ENCODE measurements around the gene SERTAD4.

SERTAD4 gene

DNA sequence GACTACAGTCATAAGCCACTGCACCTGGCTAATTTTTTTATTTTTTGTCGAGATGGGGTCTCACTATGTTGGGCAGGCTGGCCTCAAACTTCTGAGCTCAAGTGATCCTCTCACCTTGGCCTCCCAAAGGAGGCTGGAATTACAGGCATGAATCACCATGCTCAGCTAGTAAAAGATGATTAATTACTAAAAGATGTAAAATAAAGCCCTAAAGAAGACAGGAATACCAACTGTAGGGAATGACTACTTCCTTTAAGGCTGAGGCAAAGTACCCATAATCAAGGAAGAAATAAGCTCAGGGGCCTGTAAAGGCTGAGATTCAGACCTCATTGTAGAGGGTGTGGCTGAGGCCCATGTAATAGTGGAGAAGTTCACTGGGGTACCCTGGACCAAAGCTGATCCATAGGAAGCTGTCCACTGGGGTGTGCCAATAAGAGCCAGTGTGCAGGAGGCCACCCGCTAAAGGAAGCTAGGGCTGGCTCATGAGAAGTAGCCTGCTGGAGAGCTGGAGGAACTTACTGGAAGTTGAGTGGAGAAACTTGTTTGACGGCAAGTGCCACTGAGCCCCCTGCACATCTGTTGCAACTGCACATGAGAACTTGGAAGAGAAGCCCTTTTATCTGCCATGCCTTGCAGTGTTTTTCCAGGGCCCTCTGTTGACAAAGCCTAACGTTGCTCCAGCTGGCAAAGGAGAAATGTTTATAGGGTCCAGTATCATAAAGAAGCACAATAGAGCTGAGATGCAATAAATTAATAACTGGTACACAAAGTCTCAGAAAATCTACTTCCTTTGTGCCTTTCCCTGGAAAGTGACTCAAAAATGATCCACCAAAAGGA is 17.8 kb upstream of the SERTAD4 start:
- no peaks in the 10 kb centered on the region for H3K9me3 ChIP-seq (ENCODE audit: control insufficient read depth, low read length)
- no peak overlapping the region for H3K9ac ChIP-seq (ENCODE audit: low read length)
- no peaks in the 10 kb centered on the region for H3K27me3 ChIP-seq (ENCODE audit: control insufficient read depth, insufficient read depth, low read length)
- no peaks in the 10 kb centered on the region for H3K4me1 ChIP-seq (ENCODE audit: control insufficient read depth, insufficient read depth, low read length)
- no peak overlapping the region for H3K4me3 ChIP-seq (ENCODE audit: low read length)
- no peaks in the 10 kb centered on the region for H3K36me3 ChIP-seq (ENCODE audit: control insufficient read depth, insufficient read depth, low read length)

GRCh38 chr1:210217482-210217881 is 15.1 kb upstream of the SERTAD4 start:
- Histone ChIP-seq H3K4me1 (ENCODE audit: control insufficient read depth, insufficient read depth, low read length) (no peaks in the 10 kb centered on the region), H3K36me3 (ENCODE audit: control insufficient read depth, insufficient read depth, low read length) (no peaks in the 10 kb centered on the region), H3K27me3 (ENCODE audit: control insufficient read depth, insufficient read depth, low read length) (no peaks in the 10 kb centered on the region), H3K4me3 (ENCODE audit: low read length) (no peak overlapping the region), H3K9ac (ENCODE audit: low read length) (no peak overlapping the region), H3K9me3 (ENCODE audit: control insufficient read depth, low read length) (no peaks in the 10 kb centered on the region)

- Histone ChIP-seq H3K36me3 (ENCODE audit: control insufficient read depth, insufficient read depth, low read length) (no peaks in the 10 kb centered on the region), H3K4me1 (ENCODE audit: control insufficient read depth, insufficient read depth, low read length) (peaks cover 5% of the 10 kb centered on the region), H3K9ac (ENCODE audit: low read length) (no peak overlapping the region), H3K9me3 (ENCODE audit: control insufficient read depth, low read length) (no peaks in the 10 kb centered on the region), H3K4me3 (ENCODE audit: low read length) (no peak overlapping the region), H3K27me3 (ENCODE audit: control insufficient read depth, insufficient read depth, low read length) (no peaks in the 10 kb centered on the region)
These were observed 14.5 kb upstream of the SERTAD4 start for GRCh38 chr1:210218047-210218446.

DNA sequence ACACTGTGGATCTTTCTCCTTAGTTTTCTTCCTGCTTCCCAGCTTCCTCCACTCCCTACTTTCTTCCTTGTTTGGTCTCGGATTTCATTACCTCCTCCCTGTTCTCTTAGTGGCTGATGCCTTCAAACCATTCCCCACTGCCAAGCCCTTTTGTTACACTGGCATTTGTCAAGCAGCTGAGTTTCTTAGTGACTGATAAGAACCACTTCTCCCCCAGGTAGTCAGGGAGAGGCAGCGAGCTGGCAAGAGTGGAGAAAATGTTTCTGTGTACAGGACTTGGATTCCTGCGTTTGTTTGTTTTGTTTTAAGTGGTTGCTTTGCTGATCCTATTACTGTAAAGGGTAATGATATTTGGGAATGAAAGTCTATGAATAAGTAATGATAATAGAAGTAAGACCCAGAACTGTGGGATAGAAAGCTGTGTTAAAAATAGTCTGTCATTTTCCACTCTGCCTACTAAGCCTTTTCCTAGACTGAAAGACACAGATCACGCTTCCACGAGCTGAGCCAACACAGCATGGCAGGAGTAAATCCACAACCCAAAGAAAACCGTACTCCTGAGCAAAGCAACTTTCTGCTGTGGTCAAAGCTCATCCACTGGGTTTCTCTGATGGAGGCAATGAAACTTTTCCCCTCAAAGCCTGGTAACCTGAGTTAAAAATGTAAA is 10.1 kb upstream of the SERTAD4 start:
- H3K27me3 ChIP-seq (ENCODE audit: control insufficient read depth, insufficient read depth, low read length), result no peaks in the 10 kb centered on the region
- H3K9me3 ChIP-seq (ENCODE audit: control insufficient read depth, low read length), result no peaks in the 10 kb centered on the region
- peaks cover 7% of the 10 kb centered on the region for H3K4me1 ChIP-seq (ENCODE audit: control insufficient read depth, insufficient read depth, low read length)
- no peak overlapping the region for H3K4me3 ChIP-seq (ENCODE audit: low read length)
- no peaks in the 10 kb centered on the region for H3K36me3 ChIP-seq (ENCODE audit: control insufficient read depth, insufficient read depth, low read length)
- peak overlapping the region; percentile 2 for H3K9ac ChIP-seq (ENCODE audit: low read length)

DNA sequence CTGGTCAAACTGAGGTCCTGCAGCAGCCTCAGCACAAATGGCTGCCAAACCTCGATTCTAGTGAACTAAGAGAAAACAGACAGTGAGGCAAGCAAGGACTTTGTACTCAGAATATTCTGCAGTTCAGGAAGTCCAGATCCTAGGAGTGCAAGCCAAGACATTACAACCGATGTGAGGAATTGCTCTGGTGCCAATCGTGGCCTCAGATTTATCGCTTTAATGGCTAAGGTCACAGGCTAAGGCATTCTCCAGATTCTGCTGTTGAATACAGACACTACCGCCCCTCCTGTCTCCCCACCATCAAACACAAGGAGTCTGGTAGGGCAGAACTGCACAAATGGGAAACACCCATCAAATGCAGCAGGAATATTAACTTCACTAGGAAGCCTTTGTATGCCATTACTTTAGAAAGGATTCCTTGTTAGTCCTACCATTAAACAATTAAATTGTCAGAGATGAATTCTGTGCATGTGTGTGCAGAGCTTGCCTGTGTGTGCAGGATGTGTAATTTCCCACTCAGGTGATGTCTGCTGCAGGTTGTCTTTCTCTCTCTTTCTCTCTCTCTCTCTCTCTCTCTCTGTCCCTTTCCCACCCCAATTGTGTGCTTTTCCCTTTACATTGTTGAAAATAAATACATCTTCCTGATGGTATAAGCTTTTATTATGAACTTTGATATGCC is 9.2 kb upstream of the SERTAD4 start:
- H3K9ac ChIP-seq (ENCODE audit: low read length), result no peak overlapping the region
- no peaks in the 10 kb centered on the region for H3K9me3 ChIP-seq (ENCODE audit: control insufficient read depth, low read length)
- H3K36me3 ChIP-seq (ENCODE audit: control insufficient read depth, insufficient read depth, low read length), result no peaks in the 10 kb centered on the region
- H3K4me3 ChIP-seq (ENCODE audit: low read length), result no peak overlapping the region
- no peaks in the 10 kb centered on the region for H3K27me3 ChIP-seq (ENCODE audit: control insufficient read depth, insufficient read depth, low read length)
- peaks cover 7% of the 10 kb centered on the region for H3K4me1 ChIP-seq (ENCODE audit: control insufficient read depth, insufficient read depth, low read length)

GRCh38 chr1:210228158-210228557 is 4.4 kb upstream of the SERTAD4 start:
- Histone ChIP-seq H3K36me3 (ENCODE audit: control insufficient read depth, insufficient read depth, low read length) (no peaks in the 10 kb centered on the region), H3K9ac (ENCODE audit: low read length) (no peak overlapping the region), H3K4me3 (ENCODE audit: low read length) (no peak overlapping the region), H3K27me3 (ENCODE audit: control insufficient read depth, insufficient read depth, low read length) (peaks cover 5% of the 10 kb centered on the region), H3K9me3 (ENCODE audit: control insufficient read depth, low read length) (no peaks in the 10 kb centered on the region), H3K4me1 (ENCODE audit: control insufficient read depth, insufficient read depth, low read length) (peaks cover 5% of the 10 kb centered on the region)

- peaks cover 9% of the 10 kb centered on the region for H3K27me3 ChIP-seq (ENCODE audit: control insufficient read depth, insufficient read depth, low read length)
- no peaks in the 10 kb centered on the region for H3K9me3 ChIP-seq (ENCODE audit: control insufficient read depth, low read length)
- peaks cover 10% of the 10 kb centered on the region for H3K4me1 ChIP-seq (ENCODE audit: control insufficient read depth, insufficient read depth, low read length)
- no peak overlapping the region for H3K9ac ChIP-seq (ENCODE audit: low read length)
- no peaks in the 10 kb centered on the region for H3K36me3 ChIP-seq (ENCODE audit: control insufficient read depth, insufficient read depth, low read length)
- no peak overlapping the region for H3K4me3 ChIP-seq (ENCODE audit: low read length)
These were observed 2.4 kb upstream of the SERTAD4 start for GRCh38 chr1:210230149-210230695.

DNA sequence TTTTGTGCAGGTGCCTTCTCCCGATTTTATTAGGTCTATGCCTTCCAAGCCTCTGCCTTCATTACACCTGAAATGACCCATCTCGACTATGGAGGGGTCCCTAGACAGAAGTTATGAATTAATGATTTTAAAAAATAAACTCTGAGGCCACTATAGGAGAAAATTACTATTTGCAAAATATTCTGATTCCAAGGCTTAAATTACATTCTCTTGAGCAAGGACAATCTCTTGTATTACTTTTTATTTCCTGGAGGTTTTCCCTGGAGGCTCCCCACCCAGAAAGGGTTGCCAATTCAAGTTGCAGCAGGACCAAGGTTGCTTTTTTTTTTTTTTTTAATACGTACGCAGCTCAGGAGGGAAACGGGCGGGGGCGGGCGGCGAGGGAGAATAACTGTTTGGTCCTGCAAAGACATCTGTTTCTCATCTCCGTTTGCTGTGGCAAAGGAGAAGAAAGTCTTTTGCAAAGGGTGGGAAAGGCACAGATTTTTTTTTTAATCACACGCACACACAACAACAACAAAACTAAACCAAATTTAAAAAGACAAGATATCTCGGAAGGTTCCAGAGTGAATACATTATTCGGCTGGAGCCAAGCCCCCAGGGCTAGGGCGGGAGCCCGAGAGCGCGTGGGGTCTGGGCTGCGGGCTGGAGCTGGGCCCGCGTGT is 618 bp upstream of the SERTAD4 start:
- Histone ChIP-seq H3K9me3 (ENCODE audit: control insufficient read depth, low read length) (no peaks in the 10 kb centered on the region), H3K36me3 (ENCODE audit: control insufficient read depth, insufficient read depth, low read length) (no peaks in the 10 kb centered on the region), H3K4me3 (ENCODE audit: low read length) (no peak overlapping the region), H3K27me3 (ENCODE audit: control insufficient read depth, insufficient read depth, low read length) (peaks cover 9% of the 10 kb centered on the region), H3K9ac (ENCODE audit: low read length) (no peak overlapping the region), H3K4me1 (ENCODE audit: control insufficient read depth, insufficient read depth, low read length) (peaks cover 14% of the 10 kb centered on the region)

GRCh38 chr1:210233216-210233494 is 559 bp downstream of the SERTAD4 start:
- peaks cover 9% of the 10 kb centered on the region for H3K27me3 ChIP-seq (ENCODE audit: control insufficient read depth, insufficient read depth, low read length)
- H3K4me1 ChIP-seq (ENCODE audit: control insufficient read depth, insufficient read depth, low read length), result peaks cover 18% of the 10 kb centered on the region
- no peaks in the 10 kb centered on the region for H3K36me3 ChIP-seq (ENCODE audit: control insufficient read depth, insufficient read depth, low read length)
- no peaks in the 10 kb centered on the region for H3K9me3 ChIP-seq (ENCODE audit: control insufficient read depth, low read length)
- H3K4me3 ChIP-seq (ENCODE audit: low read length), result peak overlapping the region; percentile 40
- peak overlapping the region; percentile 59 for H3K9ac ChIP-seq (ENCODE audit: low read length)

- H3K27me3 ChIP-seq (ENCODE audit: control insufficient read depth, insufficient read depth, low read length), result peaks cover 9% of the 10 kb centered on the region
- H3K4me1 ChIP-seq (ENCODE audit: control insufficient read depth, insufficient read depth, low read length), result peaks cover 18% of the 10 kb centered on the region
- H3K9me3 ChIP-seq (ENCODE audit: control insufficient read depth, low read length), result no peaks in the 10 kb centered on the region
- H3K36me3 ChIP-seq (ENCODE audit: control insufficient read depth, insufficient read depth, low read length), result no peaks in the 10 kb centered on the region
- peak overlapping the region; percentile 59 for H3K9ac ChIP-seq (ENCODE audit: low read length)
- peak overlapping the region; percentile 40 for H3K4me3 ChIP-seq (ENCODE audit: low read length)
These were observed 1.1 kb downstream of the SERTAD4 start for GRCh38 chr1:210233495-210234328.

GRCh38 chr1:210234329-210234757 is 1.7 kb downstream of the SERTAD4 start:
- Histone ChIP-seq H3K4me1 (ENCODE audit: control insufficient read depth, insufficient read depth, low read length) (peaks cover 18% of the 10 kb centered on the region), H3K36me3 (ENCODE audit: control insufficient read depth, insufficient read depth, low read length) (no peaks in the 10 kb centered on the region), H3K27me3 (ENCODE audit: control insufficient read depth, insufficient read depth, low read length) (peaks cover 9% of the 10 kb centered on the region), H3K9ac (ENCODE audit: low read length) (peak overlapping the region; percentile 59), H3K9me3 (ENCODE audit: control insufficient read depth, low read length) (no peaks in the 10 kb centered on the region), H3K4me3 (ENCODE audit: low read length) (no peak overlapping the region)

Measured in mucosa of stomach (tissue), 1 donor.